HCT116 (cell line): ENCODE measurements around the gene GNAS.

ENCODE experiments used
- CTCF ChIP-seq, 3 experiments: fragments of 200-600 bp in 1 of 3; sonication (generic) in 1 of 3; IDR thresholded peaks in 2 of 3; conservative IDR thresholded peaks in 1 of 3; 2 replicates each; pipeline ENCODE4 v1.5.1; 2012 to 2017; ENCODE audit warnings: low read depth in 2 of 3, low read length in 2 of 3, antibody characterized with exemption in 1 of 3, borderline replicate concordance in 1 of 3, control low read depth in 1 of 3, mild to moderate bottlenecking in 1 of 3, mixed read lengths in 1 of 3, mixed run types in 1 of 3, moderate library complexity in 1 of 3; ENCODE audit not compliant: insufficient read depth in 1 of 3
- EZH2phosphoT487 ChIP-seq: fragments of 200-600 bp; IDR thresholded peaks from 2 replicates; pipeline ENCODE4 v1.6.1; 2018; ENCODE audit warnings: antibody characterized with exemption, borderline replicate concordance

GRCh38 chr20:58870293-58871014 is 17.9 kb downstream of the GNAS start:
- TF ChIP-seq CTCF (IDR thresholded peaks at IDR 0.05 in 2 of 3, conservative IDR thresholded peaks at IDR 0.05 in 1 of 3; ENCODE audit: borderline replicate concordance in 1 of 3, insufficient read depth in 1 of 3, low read depth in 2 of 3, low read length in 2 of 3): peak; percentile 73 to 97 (median 87)
- no peak for TF ChIP-seq EZH2phosphoT487
